HepG2 (cell line): ENCODE measurements around the gene PDE4D. TPM values are rescaled to one million over a fixed set of nuclear protein-coding genes. Genes with fewer than 3 reads are reported as not detected.

Experiments used
- ATAC-seq: fragments of 200-7000 bp; cut with Tn5 transposase; 3 replicates; pipeline ENCODE4 v1.9.1; 2020; ENCODE audit warnings: mild to moderate bottlenecking, moderate library complexity
- BruUV-seq: library from RNA; stranded (reverse); fragments of 400-500 nt; replicated peaks from 2 replicates; lab custom pipeline; 2021; lab: Mats Ljungman, UMichigan
- CTCF ChIA-PET: fragments of 300-600 bp; formaldehyde crosslinking; extraction: SDS; loops from one replicate; lab custom pipeline; 2021; ENCODE audit warnings: low total read pairs, inconsistent platforms, low intra/inter-chr PET ratio; lab: Yijun Ruan, JAX
- POLR2A ChIA-PET: fragments of 350-600 bp; sonication (Branson Sonifier 250); formaldehyde crosslinking; loops from one replicate; lab custom pipeline; 2020; ENCODE audit warnings: antibody characterized with exemption, inconsistent platforms; lab: Yijun Ruan, JAX
- DNase-seq: peaks from one replicate; pipeline ENCODE4 v3.0.0-alpha.2; 2015; ENCODE audit warnings: low spot score
- FAIRE-seq: peaks from 3 replicates; lab custom pipeline; 2011; peaks lifted over from hg19 to GRCh38; lab: Jason Lieb, UNC
- H2AFZ ChIP-seq: one replicate; pipeline ENCODE4 v1.6.1; 2011; ENCODE audit warnings: low read length, inconsistent platforms
- H3K27ac ChIP-seq: fragments of 300-600 bp; 3 replicates; pipeline ENCODE4 v1.8.0; 2011; ENCODE audit warnings: mixed run types, mild to moderate bottlenecking, mixed read lengths, low read length, inconsistent platforms; ENCODE audit not compliant: insufficient read depth; ENCODE audit errors: extremely low read length
- H3K27me3 ChIP-seq, 2 experiments: fragments of 200-600 bp in 1 of 2; 2 replicates in 1 of 2; 3 replicates in 1 of 2; pipeline versions ENCODE4 v1.6.0 to v1.8.0; 2011; ENCODE audit warnings: low read length in 2 of 2, mild to moderate bottlenecking in 2 of 2, moderate library complexity in 2 of 2, inconsistent platforms in 1 of 2; ENCODE audit not compliant: insufficient read depth in 2 of 2, control insufficient read depth in 1 of 2
- H3K36me3 ChIP-seq, 2 experiments: fragments of 200-600 bp in 1 of 2; replicated peaks in 1 of 2; 2 replicates in 1 of 2; 3 replicates in 1 of 2; pipeline versions ENCODE4 v1.5.1 to v1.8.0; 2011; ENCODE audit warnings: low read length in 2 of 2, inconsistent platforms in 1 of 2; ENCODE audit not compliant: insufficient read depth in 2 of 2, control insufficient read depth in 1 of 2
- H3K4me1 ChIP-seq: 2 replicates; pipeline ENCODE4 v1.5.1; 2012; ENCODE audit warnings: low read length, inconsistent platforms; ENCODE audit not compliant: insufficient read depth
- H3K4me2 ChIP-seq: 2 replicates; pipeline ENCODE4 v1.6.0; 2011; ENCODE audit warnings: low read depth, low read length, inconsistent platforms
- H3K4me3 ChIP-seq, 3 experiments: fragments of 200-600 bp in 1 of 3; sonication (generic), shearing (Covaris generic) in 1 of 3; replicated peaks in 1 of 3; 2 replicates each; pipeline ENCODE4 v1.5.1; 2011 to 2016; ENCODE audit warnings: low read length in 3 of 3, inconsistent platforms in 2 of 3, low read depth in 2 of 3, mild to moderate bottlenecking in 2 of 3, control low read depth in 1 of 3, mixed read lengths in 1 of 3; ENCODE audit not compliant: insufficient read depth in 1 of 3
- H3K79me2 ChIP-seq: one replicate; pipeline ENCODE4 v1.6.1; 2011; ENCODE audit warnings: low read length, inconsistent platforms; ENCODE audit not compliant: insufficient read depth
- H3K9ac ChIP-seq: 2 replicates; pipeline ENCODE4 v1.6.0; 2011; ENCODE audit warnings: mild to moderate bottlenecking, low read depth, low read length, inconsistent platforms; ENCODE audit not compliant: insufficient read depth
- H3K9me3 ChIP-seq: 2 replicates; pipeline ENCODE4 v1.5.1; 2012; ENCODE audit warnings: mild to moderate bottlenecking, low read length
- H4K20me1 ChIP-seq: 2 replicates; pipeline ENCODE4 v1.6.0; 2011; ENCODE audit warnings: inconsistent platforms, mild to moderate bottlenecking, low read length, moderate library complexity; ENCODE audit not compliant: insufficient read depth
- ARID5B ChIP-seq: IDR thresholded peaks from 2 replicates; pipeline ENCODE4 v1.4.0; 2020; ENCODE audit warnings: mild to moderate bottlenecking, missing genetic modification reagents
- FOXA1 ChIP-seq, 2 experiments: fragments of 450-650 bp in 1 of 2; sonication (generic) in 1 of 2; formaldehyde crosslinking in 1 of 2; IDR thresholded peaks; 2 replicates each; pipeline versions ENCODE4 v1.4.0 to v1.6.1; 2016 to 2020; ENCODE audit warnings: missing genetic modification reagents in 1 of 2
- FOXA3 ChIP-seq: IDR thresholded peaks from 2 replicates; pipeline ENCODE4 v1.6.1; 2016; ENCODE audit warnings: missing genetic modification reagents, missing compliant biosample characterization
- KLF13 ChIP-seq: sonication (generic); formaldehyde crosslinking; IDR thresholded peaks from 2 replicates; pipeline ENCODE4 v1.4.0; 2020; ENCODE audit warnings: mild to moderate bottlenecking, missing genetic modification reagents
- MED13 ChIP-seq: sonication (generic); formaldehyde crosslinking; IDR thresholded peaks from 2 replicates; pipeline ENCODE4 v1.5.0; 2020; ENCODE audit warnings: missing genetic modification reagents
- MED8 ChIP-seq: sonication (generic); formaldehyde crosslinking; IDR thresholded peaks from 2 replicates; pipeline ENCODE4 v1.8.1; 2023; ENCODE audit warnings: mild to moderate bottlenecking, missing genetic modification reagents; ENCODE audit not compliant: insufficient replicate concordance
- MZF1 ChIP-seq: sonication (generic); formaldehyde crosslinking; IDR thresholded peaks from 2 replicates; pipeline ENCODE4 v1.8.1; 2023; ENCODE audit warnings: mild to moderate bottlenecking, missing genetic modification reagents, borderline replicate concordance
- PCBP1 ChIP-seq: fragments of 200-400 bp; formaldehyde crosslinking; IDR thresholded peaks from 2 replicates; pipeline ENCODE4 v1.6.1; 2017; ENCODE audit warnings: mild to moderate bottlenecking, low read depth, low read length, borderline replicate concordance
- SOX13 ChIP-seq, 3 experiments: fragments of 450-650 bp in 1 of 3; sonication (generic) in 1 of 3; formaldehyde crosslinking in 1 of 3; IDR thresholded peaks in 2 of 3; conservative IDR thresholded peaks in 1 of 3; 2 replicates each; pipeline versions ENCODE4 v1.5.0 to v1.6.1; 2016 to 2020; ENCODE audit warnings: antibody characterized with exemption in 1 of 3, mild to moderate bottlenecking in 1 of 3, missing compliant biosample characterization in 1 of 3, missing genetic modification reagents in 1 of 3, moderate library complexity in 1 of 3
- SOX5 ChIP-seq: IDR thresholded peaks from 2 replicates; pipeline ENCODE4 v1.6.1; 2016; ENCODE audit warnings: borderline replicate concordance
- SYNCRIP ChIP-seq: fragments of 200-400 bp; formaldehyde crosslinking; IDR thresholded peaks from 2 replicates; pipeline ENCODE4 v1.6.1; 2018; ENCODE audit warnings: mild to moderate bottlenecking, low read depth, low read length; ENCODE audit not compliant: insufficient read depth
- ZMAT3 ChIP-seq: sonication (generic); formaldehyde crosslinking; conservative IDR thresholded peaks from 2 replicates; pipeline ENCODE4 v1.7.0; 2021; ENCODE audit warnings: missing genetic modification reagents
- ZNF143 ChIP-seq: sonication (generic); formaldehyde crosslinking; IDR thresholded peaks from 2 replicates; pipeline ENCODE4 v1.4.0; 2020; ENCODE audit warnings: missing genetic modification reagents
- ZNF382 ChIP-seq: sonication (generic); formaldehyde crosslinking; IDR thresholded peaks from 2 replicates; pipeline ENCODE4 v1.5.0; 2020; ENCODE audit warnings: missing genetic modification reagents, mild to moderate bottlenecking, borderline replicate concordance
- ZNF460 ChIP-seq: sonication (generic); formaldehyde crosslinking; IDR thresholded peaks from 2 replicates; pipeline ENCODE4 v1.5.1; 2020; ENCODE audit warnings: missing genetic modification reagents, mild to moderate bottlenecking, borderline replicate concordance
- ZNF546 ChIP-seq: sonication (generic); formaldehyde crosslinking; conservative IDR thresholded peaks from 2 replicates; pipeline ENCODE4 v1.8.1; 2023; ENCODE audit warnings: mild to moderate bottlenecking, missing genetic modification reagents
- ZNF644 ChIP-seq: IDR thresholded peaks from 2 replicates; pipeline ENCODE4 v1.6.1; 2016; ENCODE audit warnings: low read depth
- ZNF792 ChIP-seq: IDR thresholded peaks from 2 replicates; pipeline ENCODE4 v1.6.1; 2016
- WGBS: methylation state at CpG from one replicate; pipeline ENCODE4 v1.1.6; 2017; ENCODE audit warnings: low lambda C conversion rate; 5-methylcytosine and 5-hydroxymethylcytosine counted together
- in situ Hi-C: cut with HindIII; loops from 2 replicates; pipeline ENCODE4 v1.10.0; 2017; ENCODE audit warnings: low pct_unique_long_range_greater_than_20kb; ENCODE audit not compliant: extremely low pct_ligation_motif_present
- intact Hi-C: fragments of 100-400 bp; cut with micrococcal nuclease; formaldehyde crosslinking; loops from one replicate; pipeline ENCODE4 v1.10.0; 2022; ENCODE audit not compliant: unreplicated experiment
- polyA plus RNA-seq, 8 experiments: library from polyadenylated mRNA; depleted of rRNA in 3 of 8; stranded (reverse) in 7 of 8; unstranded in 1 of 8; fragments of >200 nt; fragmentation: Illumina TruSeq in 4 of 8; extraction: Trizol in 4 of 8; gene quantifications; 2 replicates each; pipeline versions ENCODE4 v1.2.1 to v1.2.3, GENCODE V29; 2011 to 2016; ENCODE audit warnings: low read depth in 4 of 8, missing spikeins in 1 of 8, mixed read lengths in 1 of 8; ENCODE audit not compliant: insufficient read depth in 1 of 8
- total RNA-seq, 5 experiments: library from RNA; depleted of rRNA; stranded (reverse); fragments of >200 nt; fragmentation: Illumina TruSeq; extraction: Trizol; gene quantifications; 2 replicates each; pipeline ENCODE4 v1.2.3, GENCODE V29; 2016; ENCODE audit warnings: low read depth in 1 of 5
- TF ChIP-seq, protein P1 (sequence below): IDR thresholded peaks from 2 replicates; pipeline ENCODE4 v1.6.1; 2016; ENCODE audit warnings: control low read depth

Gene PDE4D
- total and polyA plus RNA-seq, 2 of the 13 experiments (the other 11 are each of a cell fraction or from before 2014, with no cell fraction given), result 7.0 to 12.2 TPM

- TF ChIP-seq ARID5B, result peak; percentile 28; the same call in 1 of the 2 replicates
- TF ChIP-seq MED13 (CRISPR knock-in tag), result no peak
These were observed 330.7 kb downstream of the PDE4D start (continued) for GRCh38 chr5:59562756-59563389.

GRCh38 chr5:59560553-59560952 lies 333.0 kb downstream of the PDE4D start:
- CTCF ChIA-PET, result no interaction called here
- FAIRE-seq, result no peak
- TF ChIP-seq ZNF792 (CRISPR knock-in tag), result peak; percentile 75; the same call in 1 of the 2 replicates
- TF ChIP-seq SOX5 (CRISPR knock-in tag), result peak; percentile 72
- no peak for TF ChIP-seq PCBP1
- TF ChIP-seq, protein P1, sequence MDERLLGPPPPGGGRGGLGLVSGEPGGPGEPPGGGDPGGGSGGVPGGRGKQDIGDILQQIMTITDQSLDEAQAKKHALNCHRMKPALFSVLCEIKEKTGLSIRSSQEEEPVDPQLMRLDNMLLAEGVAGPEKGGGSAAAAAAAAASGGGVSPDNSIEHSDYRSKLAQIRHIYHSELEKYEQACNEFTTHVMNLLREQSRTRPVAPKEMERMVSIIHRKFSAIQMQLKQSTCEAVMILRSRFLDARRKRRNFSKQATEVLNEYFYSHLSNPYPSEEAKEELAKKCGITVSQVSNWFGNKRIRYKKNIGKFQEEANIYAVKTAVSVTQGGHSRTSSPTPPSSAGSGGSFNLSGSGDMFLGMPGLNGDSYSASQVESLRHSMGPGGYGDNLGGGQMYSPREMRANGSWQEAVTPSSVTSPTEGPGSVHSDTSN (CRISPR knock-in tag), result no peak
- no peak for TF ChIP-seq ZNF460 (CRISPR knock-in tag)
- TF ChIP-seq ZNF546 (CRISPR knock-in tag), result no peak
- no peak for TF ChIP-seq ZNF382 (CRISPR knock-in tag)
- TF ChIP-seq MZF1 (CRISPR knock-in tag), result no peak
- TF ChIP-seq ZNF143 (CRISPR knock-in tag), result no peak
- TF ChIP-seq SOX13 (IDR thresholded peaks at IDR 0.05), result no peak
- TF ChIP-seq SOX13 (CRISPR knock-in tag; conservative IDR thresholded peaks at IDR 0.05 in 1 of 2, IDR thresholded peaks at IDR 0.05 in 1 of 2), result peak in 1 of 2 experiments; percentile 82; a peak in 2 of 4 replicates
- TF ChIP-seq ZMAT3, result no peak
- no peak for TF ChIP-seq MED8 (CRISPR knock-in tag)
- TF ChIP-seq FOXA3 (CRISPR knock-in tag), result peak; percentile 66
- TF ChIP-seq FOXA1 (IDR thresholded peaks at IDR 0.05), result no peak
- peak; percentile 63 for TF ChIP-seq FOXA1 (CRISPR knock-in tag; IDR thresholded peaks at IDR 0.05)
- no peak for TF ChIP-seq KLF13 (CRISPR knock-in tag)
- no peak for TF ChIP-seq ZNF644 (CRISPR knock-in tag)
- TF ChIP-seq SYNCRIP, result no peak

More at GRCh38 chr5:59560553-59560952, 333.0 kb downstream of the PDE4D start:
- no peak overlapping the region for H3K27ac ChIP-seq
- no peak overlapping the region for H3K9ac ChIP-seq
- H3K36me3 ChIP-seq, result no peaks in the 10 kb centered on the region
- H3K79me2 ChIP-seq, result no peaks in the 10 kb centered on the region
- no peaks in the 10 kb centered on the region for H4K20me1 ChIP-seq
- no peak overlapping the region for H3K4me3 ChIP-seq
- no peaks in the 10 kb centered on the region for H3K9me3 ChIP-seq
- no TSS peak for BruUV-seq
- peak; percentile 59 for DNase-seq
- H3K4me1 ChIP-seq, result peaks cover 36% of the 10 kb centered on the region
- H2AFZ ChIP-seq, result no peak overlapping the region
- H3K4me2 ChIP-seq, result no peak overlapping the region
- intact Hi-C loops, result no loop called here
- peak; percentile 57 for ATAC-seq
- no peaks in the 10 kb centered on the region for H3K27me3 ChIP-seq
- in situ Hi-C loops, result no loop called here
- POLR2A ChIA-PET, result no interaction called here
- 16% methylated on average over 2 of the region's 2 CpGs for WGBS
